Kidney (tissue), 14 donors: ENCODE results near the gene ZNF30. TPM values are rescaled to one million over a fixed set of nuclear protein-coding genes. Genes with fewer than 3 reads are reported as not detected.

ENCODE experiments used
- DNase-seq, 5 donors: peaks; one replicate each; pipeline ENCODE4 v3.0.0-alpha.2; 2013 to 2020
- FAIRE-seq: peaks from 2 replicates; lab custom pipeline; 2012; peaks lifted over from hg19 to GRCh38; lab: Jason Lieb, UNC
- H3K27ac ChIP-seq, 2 donors: one replicate each; pipeline ENCODE4 v1.7.0; 2013; ENCODE audit warnings: low read depth in 2 of 2, low read length in 2 of 2, inconsistent platforms in 1 of 2
- H3K27me3 ChIP-seq: one replicate; pipeline ENCODE4 v1.7.1; 2013; ENCODE audit warnings: low read length, inconsistent platforms; ENCODE audit not compliant: control insufficient read depth, insufficient read depth
- H3K36me3 ChIP-seq, 3 donors: one replicate each; pipeline versions ENCODE4 v1.7.0 to v1.7.1; 2013; ENCODE audit warnings: low read length in 3 of 3, control low read depth in 1 of 3, inconsistent platforms in 1 of 3; ENCODE audit not compliant: insufficient read depth in 3 of 3, control insufficient read depth in 2 of 3
- H3K4me1 ChIP-seq, 3 donors: one replicate each; pipeline versions ENCODE4 v1.7.0 to v1.7.1; 2013; ENCODE audit warnings: low read length in 3 of 3, inconsistent platforms in 1 of 3, low read depth in 1 of 3; ENCODE audit not compliant: control insufficient read depth in 2 of 3, insufficient read depth in 2 of 3
- H3K4me3 ChIP-seq, 3 donors: one replicate each; pipeline versions ENCODE4 v1.7.0 to v1.8.1; 2013; ENCODE audit warnings: low read length in 3 of 3, control low read depth in 1 of 3, inconsistent platforms in 1 of 3
- H3K9ac ChIP-seq, 3 donors: one replicate each; pipeline versions ENCODE4 v1.7.0 to v1.7.1; 2013; ENCODE audit warnings: low read length in 3 of 3, control low read depth in 1 of 3, inconsistent platforms in 1 of 3
- H3K9me3 ChIP-seq, 3 donors: one replicate each; pipeline versions ENCODE4 v1.7.0 to v1.7.1; 2013; ENCODE audit warnings: low read length in 3 of 3, control low read depth in 1 of 3, inconsistent platforms in 1 of 3; ENCODE audit not compliant: control insufficient read depth in 2 of 3, insufficient read depth in 1 of 3
- CTCF ChIP-seq: IDR thresholded peaks from 3 replicates; pipeline ENCODE4 v1.5.1; 2012; ENCODE audit warnings: mild to moderate bottlenecking, moderate library complexity, borderline replicate concordance; ENCODE audit not compliant: insufficient read depth; ENCODE audit errors: extremely low read depth
- intact Hi-C: fragments of 100-400 bp; cut with DNase I; formaldehyde crosslinking; loops from one replicate; pipeline ENCODE4 v1.11.1; 2022
- polyA plus RNA-seq: library from polyadenylated mRNA; stranded (reverse); fragments of 350-450 nt; fragmentation: Illumina TruSeq; extraction: RNeasy Lipid Tissue Mini Kit (QIAGEN cat#74804); gene quantifications from one replicate; pipeline ENCODE4 v1.2.3, GENCODE V29; 2014; ENCODE audit warnings: low read depth, low replicate concordance; ENCODE audit not compliant: insufficient read depth
- total RNA-seq: library from RNA; stranded (reverse); fragmentation: NEBNext Ultra II Directional; extraction: Animal tissue kit (Norgen Biotek cat#: 25700); gene quantifications from one replicate; pipeline ENCODE4 v1.2.1, GENCODE V29; 2021
- donor health status: control.
- donor health status: control.
- donor health status: control.
- donor health status: control.
- donor health status: control.
- donor health status: DM: yes; HTN: yes; CAD: no.
- donor health status: Normal renal cell carcinoma (clear cell type).

ZNF30 gene
- total and polyA plus RNA-seq, 2 donors from 2014 or later = 3.1 to 3.5 TPM

- DNase-seq = no peak
- Histone ChIP-seq H3K4me1 (no peaks in the 10 kb centered on the region), H3K27me3 (no peaks in the 10 kb centered on the region), H3K9me3 (peaks cover 0 to 6% (median 5%) of the 10 kb centered on the region in 3 donors), H3K36me3 (no peaks in the 10 kb centered on the region), H3K4me3 (no peak overlapping the region), H3K27ac (no peak overlapping the region), H3K9ac (no peak overlapping the region)
- intact Hi-C loops = no loop called here
- no peak for TF ChIP-seq CTCF
- no peak for FAIRE-seq
These were observed 44.7 kb upstream of the ZNF30 start for GRCh38 chr19:34881982-34882381.

- FAIRE-seq = no peak
These were observed 38.6 kb upstream of the ZNF30 start for GRCh38 chr19:34888091-34888490.

GRCh38 chr19:34900245-34900644 is 26.5 kb upstream of the ZNF30 start:
- Histone ChIP-seq H3K9ac (no peak overlapping the region), H3K27me3 (peaks cover 8% of the 10 kb centered on the region), H3K27ac (no peak overlapping the region), H3K4me1 (no peaks in the 10 kb centered on the region), H3K4me3 (no peak overlapping the region), H3K9me3 (no peaks in the 10 kb centered on the region), H3K36me3 (no peaks in the 10 kb centered on the region)
- DNase-seq (no peak), FAIRE-seq (no peak)
- intact Hi-C loops = no loop called here
- no peak for TF ChIP-seq CTCF

More at GRCh38 chr19:34888091-34888490, 38.6 kb upstream of the ZNF30 start:
- no peak overlapping the region for H3K9ac ChIP-seq
- H3K4me1 ChIP-seq = no peaks in the 10 kb centered on the region
- H3K27me3 ChIP-seq = no peaks in the 10 kb centered on the region
- intact Hi-C loops = no loop called here
- no peak overlapping the region for H3K27ac ChIP-seq
- peaks cover 0 to 12% (median 5%) of the 10 kb centered on the region in 3 donors for H3K9me3 ChIP-seq
- DNase-seq = no peak
- no peak overlapping the region for H3K4me3 ChIP-seq
- TF ChIP-seq CTCF = no peak
- no peaks in the 10 kb centered on the region for H3K36me3 ChIP-seq
